Gastroesophageal sphincter (tissue), 3 donors: ENCODE data around the gene PLCH2.

Experiments used
- EP300 ChIP-seq: sonication (generic); formaldehyde crosslinking; IDR thresholded peaks from one replicate; pipeline ENCODE4 v1.6.1; 2017; ENCODE audit warnings: antibody characterized with exemption, mild to moderate bottlenecking
- POLR2A ChIP-seq, 2 donors: fragments of 450-650 bp; IDR thresholded peaks; one replicate each; pipeline ENCODE4 v1.6.1; 2017; ENCODE audit warnings: antibody characterized with exemption in 2 of 2, mild to moderate bottlenecking in 2 of 2, moderate library complexity in 1 of 2
- POLR2AphosphoS5 ChIP-seq: sonication (generic); formaldehyde crosslinking; IDR thresholded peaks from one replicate; pipeline ENCODE4 v1.6.1; 2017; ENCODE audit warnings: antibody characterized with exemption
- TF ChIP-seq, protein P1 (sequence below), 4 experiments: fragments of 200-600 bp in 2 of 4; fragments of 450-650 bp in 2 of 4; sonication (generic) in 1 of 4; IDR thresholded peaks; one replicate each; pipeline ENCODE4 v1.5.1; 2017 to 2019; ENCODE audit warnings: antibody characterized with exemption in 4 of 4, mild to moderate bottlenecking in 2 of 4, moderate library complexity in 2 of 4

DNA sequence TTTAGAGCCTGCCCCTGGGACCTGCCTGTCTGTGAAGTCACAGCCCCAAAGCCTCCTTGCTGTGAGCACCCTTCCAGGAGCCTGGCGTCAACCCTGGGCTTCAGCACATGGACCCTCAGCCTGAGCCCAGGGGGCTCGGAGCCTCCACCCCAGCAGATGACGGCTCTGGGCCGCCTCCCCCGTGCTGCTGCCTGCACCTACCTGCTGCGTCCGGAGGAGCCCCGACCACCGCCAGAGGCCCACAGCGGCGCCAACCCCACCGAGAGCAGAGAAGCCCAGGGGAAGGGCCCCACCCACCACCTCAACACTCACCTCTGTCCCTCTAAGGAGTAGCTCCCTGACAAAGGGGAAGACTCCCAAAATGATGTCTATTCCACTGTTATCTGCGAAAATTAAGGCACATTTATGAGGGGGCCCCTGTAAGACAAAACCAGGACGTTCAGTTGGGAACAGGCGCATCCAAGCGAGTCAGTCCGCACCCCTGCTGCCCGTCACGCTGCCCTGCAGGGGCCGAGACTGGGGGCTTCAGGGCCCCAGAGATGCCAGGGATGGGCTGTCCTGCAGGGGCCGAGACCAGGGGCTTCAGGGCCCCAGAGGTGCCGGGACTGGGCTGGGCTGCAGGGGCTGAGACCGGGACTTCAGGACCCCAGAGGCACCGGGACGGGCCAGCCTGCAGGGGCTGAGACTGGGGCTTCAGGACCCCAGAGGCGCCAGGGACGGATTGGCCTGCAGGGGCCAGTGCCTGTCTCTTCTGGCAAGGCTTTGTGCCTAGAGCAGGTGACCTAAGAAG is 34.5 kb downstream of the PLCH2 start:
- TF ChIP-seq, protein P1, sequence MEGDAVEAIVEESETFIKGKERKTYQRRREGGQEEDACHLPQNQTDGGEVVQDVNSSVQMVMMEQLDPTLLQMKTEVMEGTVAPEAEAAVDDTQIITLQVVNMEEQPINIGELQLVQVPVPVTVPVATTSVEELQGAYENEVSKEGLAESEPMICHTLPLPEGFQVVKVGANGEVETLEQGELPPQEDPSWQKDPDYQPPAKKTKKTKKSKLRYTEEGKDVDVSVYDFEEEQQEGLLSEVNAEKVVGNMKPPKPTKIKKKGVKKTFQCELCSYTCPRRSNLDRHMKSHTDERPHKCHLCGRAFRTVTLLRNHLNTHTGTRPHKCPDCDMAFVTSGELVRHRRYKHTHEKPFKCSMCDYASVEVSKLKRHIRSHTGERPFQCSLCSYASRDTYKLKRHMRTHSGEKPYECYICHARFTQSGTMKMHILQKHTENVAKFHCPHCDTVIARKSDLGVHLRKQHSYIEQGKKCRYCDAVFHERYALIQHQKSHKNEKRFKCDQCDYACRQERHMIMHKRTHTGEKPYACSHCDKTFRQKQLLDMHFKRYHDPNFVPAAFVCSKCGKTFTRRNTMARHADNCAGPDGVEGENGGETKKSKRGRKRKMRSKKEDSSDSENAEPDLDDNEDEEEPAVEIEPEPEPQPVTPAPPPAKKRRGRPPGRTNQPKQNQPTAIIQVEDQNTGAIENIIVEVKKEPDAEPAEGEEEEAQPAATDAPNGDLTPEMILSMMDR (IDR thresholded peaks at IDR 0.05), result no peak
- TF ChIP-seq EP300 (no peak), POLR2AphosphoS5 (no peak), POLR2A (IDR thresholded peaks at IDR 0.05) (no peak)
